Measurements from ENCODE around the gene MTFR1L. TPM values are rescaled to one million over a fixed set of nuclear protein-coding genes. Genes with fewer than 3 reads are reported as not detected.

Gene MTFR1L
- total RNA-seq, 1 donor from 2014 or later: 74.3 TPM

- no peak for DNase-seq (ENCODE audit: low spot score in 2 of 2, unreplicated experiment in 2 of 2)
- H3K4me3 Mint-ChIP-seq: no peak overlapping the region
- no peak for TF ChIP-seq CTCF (IDR thresholded peaks at IDR 0.05; ENCODE audit: unreplicated experiment)
- H3K9me3 Mint-ChIP-seq: no peaks in the 10 kb centered on the region
- peaks cover 7% of the 10 kb centered on the region for H3K36me3 Mint-ChIP-seq
- no peak overlapping the region for H3K27ac Mint-ChIP-seq
- no peaks in the 10 kb centered on the region for H3K27me3 Mint-ChIP-seq (ENCODE audit: low read depth)
- H3K4me1 Mint-ChIP-seq: peaks cover 25% of the 10 kb centered on the region
Measured at GRCh38 chr1:25816112-25816718, 3.5 kb upstream of the MTFR1L start.

GRCh38 chr1:25817840-25818501, 1.8 kb upstream of the MTFR1L start:
- DNase-seq (ENCODE audit: low spot score in 2 of 2, unreplicated experiment in 2 of 2): no peak
- Mint-ChIP-seq H3K4me3 (peak overlapping the region; percentile 97), H3K36me3 (peaks cover 7% of the 10 kb centered on the region), H3K27ac (peak overlapping the region; percentile 99), H3K27me3 (ENCODE audit: low read depth) (no peaks in the 10 kb centered on the region), H3K9me3 (no peaks in the 10 kb centered on the region), H3K4me1 (peaks cover 34% of the 10 kb centered on the region)
- TF ChIP-seq CTCF (IDR thresholded peaks at IDR 0.05; ENCODE audit: unreplicated experiment): no peak

- Mint-ChIP-seq H3K4me1 (peaks cover 34% of the 10 kb centered on the region), H3K4me3 (peak overlapping the region; percentile 97), H3K27me3 (ENCODE audit: low read depth) (no peaks in the 10 kb centered on the region), H3K27ac (peak overlapping the region; percentile 99), H3K36me3 (peaks cover 7% of the 10 kb centered on the region), H3K9me3 (no peaks in the 10 kb centered on the region)
- no peak for DNase-seq (ENCODE audit: low spot score in 2 of 2, unreplicated experiment in 2 of 2)
- TF ChIP-seq CTCF (IDR thresholded peaks at IDR 0.05; ENCODE audit: unreplicated experiment): no peak
Measured at GRCh38 chr1:25818569-25818968, 1.2 kb upstream of the MTFR1L start.

- no peak for DNase-seq (ENCODE audit: low spot score in 2 of 2, unreplicated experiment in 2 of 2)
- no peak for TF ChIP-seq CTCF (IDR thresholded peaks at IDR 0.05; ENCODE audit: unreplicated experiment)
- Mint-ChIP-seq H3K4me1 (peaks cover 34% of the 10 kb centered on the region), H3K9me3 (no peaks in the 10 kb centered on the region), H3K27me3 (ENCODE audit: low read depth) (no peaks in the 10 kb centered on the region), H3K36me3 (peaks cover 2% of the 10 kb centered on the region), H3K27ac (peak overlapping the region; percentile 91), H3K4me3 (peak overlapping the region; percentile 97)
Measured at GRCh38 chr1:25820247-25821111, 725 bp downstream of the MTFR1L start.

GRCh38 chr1:25821112-25821476, 1.3 kb downstream of the MTFR1L start:
- Mint-ChIP-seq H3K27me3 (ENCODE audit: low read depth) (no peaks in the 10 kb centered on the region), H3K4me3 (peak overlapping the region; percentile 82), H3K9me3 (no peaks in the 10 kb centered on the region), H3K36me3 (peaks cover 1% of the 10 kb centered on the region), H3K4me1 (peaks cover 34% of the 10 kb centered on the region), H3K27ac (peak overlapping the region; percentile 91)
- DNase-seq (ENCODE audit: low spot score in 2 of 2, unreplicated experiment in 2 of 2): no peak
- TF ChIP-seq CTCF (IDR thresholded peaks at IDR 0.05; ENCODE audit: unreplicated experiment): no peak
